GM21528 (cell line): ENCODE data around the gene TSHZ2.
"Not testable (repeated sequence)": the region's sequence is repeated elsewhere in the genome, so short reads cannot be mapped to it uniquely, and the experiment has no call there.

ENCODE experiments used
- ATAC-seq: cut with Tn5 transposase; IDR thresholded peaks from one replicate; pipeline ENCODE4 v1.9.1; 2021; ENCODE audit warnings: mild to moderate bottlenecking, moderate library complexity; ENCODE audit not compliant: unreplicated experiment, low FRiP score

The TSHZ2 gene

GRCh38 chr20:53080687-53080962, 108.5 kb downstream of the TSHZ2 start:
- no peak for ATAC-seq

- no peak for ATAC-seq
Observed at GRCh38 chr20:53080969-53081871, 109.1 kb downstream of the TSHZ2 start.

GRCh38 chr20:53081916-53082863, 110.0 kb downstream of the TSHZ2 start:
- ATAC-seq: no peak

- no peak for ATAC-seq
Observed at GRCh38 chr20:53083411-53083810, 111.3 kb downstream of the TSHZ2 start.

- ATAC-seq: no peak
Observed at GRCh38 chr20:53084408-53084997, 112.3 kb downstream of the TSHZ2 start.

- no peak for ATAC-seq
Observed at GRCh38 chr20:53085720-53086119, 113.6 kb downstream of the TSHZ2 start.

GRCh38 chr20:53087037-53087777, 115.0 kb downstream of the TSHZ2 start:
- ATAC-seq: no peak

GRCh38 chr20:53088786-53089185, 116.6 kb downstream of the TSHZ2 start:
- no peak for ATAC-seq

GRCh38 chr20:53089851-53090250, 117.7 kb downstream of the TSHZ2 start:
- ATAC-seq: not testable (repeated sequence)

- ATAC-seq: no peak
Observed at GRCh38 chr20:53091789-53092188, 119.6 kb downstream of the TSHZ2 start.

- ATAC-seq: no peak
Observed at GRCh38 chr20:53092772-53093300, 120.7 kb downstream of the TSHZ2 start.

GRCh38 chr20:53097371-53097770, 125.2 kb downstream of the TSHZ2 start:
- ATAC-seq: no peak

- ATAC-seq: no peak
Observed at GRCh38 chr20:53097791-53098190, 125.6 kb downstream of the TSHZ2 start.

- no peak for ATAC-seq
Observed at GRCh38 chr20:53098621-53099020, 126.5 kb downstream of the TSHZ2 start.

GRCh38 chr20:53099856-53100255, 127.7 kb downstream of the TSHZ2 start:
- no peak for ATAC-seq

- no peak for ATAC-seq
Observed at GRCh38 chr20:53100476-53100911, 128.3 kb downstream of the TSHZ2 start.

- ATAC-seq: no peak
Observed at GRCh38 chr20:53101992-53102760, 130.0 kb downstream of the TSHZ2 start.

- no peak for ATAC-seq
Observed at GRCh38 chr20:53103124-53103523, 131.0 kb downstream of the TSHZ2 start.

- ATAC-seq: no peak
Observed at GRCh38 chr20:53104884-53105283, 132.7 kb downstream of the TSHZ2 start.
